ENCODE results near the gene MPV17. TPM values are rescaled to one million over a fixed set of nuclear protein-coding genes. Genes with fewer than 3 reads are reported as not detected.
"Not testable (repeated sequence)": the region's sequence is repeated elsewhere in the genome, so short reads cannot be mapped to it uniquely, and the experiment has no call there.

The MPV17 gene
- total RNA-seq, 1 donor from 2014 or later, result 77.1 TPM

DNA sequence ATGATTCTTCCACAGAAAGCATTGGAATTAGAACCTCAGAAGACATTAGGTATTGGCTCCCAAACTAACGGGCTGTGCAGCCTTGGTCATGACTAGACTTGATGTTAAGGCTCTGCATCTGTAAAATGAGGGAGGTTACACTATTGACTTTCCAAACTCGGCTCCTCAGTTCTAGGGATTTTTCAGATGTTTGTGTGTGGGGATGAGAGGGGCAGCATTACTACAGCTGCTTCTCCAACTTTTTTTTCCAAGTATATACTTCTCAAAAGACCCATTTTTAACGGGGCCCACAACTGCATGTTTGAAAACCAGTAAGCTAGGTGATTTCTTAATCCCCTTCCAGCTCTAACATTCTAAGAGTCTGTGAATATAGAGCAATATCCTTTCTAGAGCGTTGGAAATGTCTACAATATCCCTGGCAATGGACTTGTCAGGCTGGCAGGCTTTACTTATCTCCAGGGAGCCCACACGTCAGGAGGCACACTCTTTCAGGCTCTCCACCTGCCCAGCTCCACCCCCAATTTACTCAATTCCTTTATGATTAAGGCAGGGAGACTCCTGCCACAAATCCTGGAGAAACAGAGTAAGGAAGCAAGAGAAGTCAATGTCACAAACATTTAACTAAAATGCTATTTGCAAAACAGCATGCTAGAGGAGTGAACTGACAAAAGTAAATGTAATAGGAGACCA lies 844 bp upstream of the MPV17 start:
- DNase-seq (ENCODE audit: low spot score), result no peak

DNA sequence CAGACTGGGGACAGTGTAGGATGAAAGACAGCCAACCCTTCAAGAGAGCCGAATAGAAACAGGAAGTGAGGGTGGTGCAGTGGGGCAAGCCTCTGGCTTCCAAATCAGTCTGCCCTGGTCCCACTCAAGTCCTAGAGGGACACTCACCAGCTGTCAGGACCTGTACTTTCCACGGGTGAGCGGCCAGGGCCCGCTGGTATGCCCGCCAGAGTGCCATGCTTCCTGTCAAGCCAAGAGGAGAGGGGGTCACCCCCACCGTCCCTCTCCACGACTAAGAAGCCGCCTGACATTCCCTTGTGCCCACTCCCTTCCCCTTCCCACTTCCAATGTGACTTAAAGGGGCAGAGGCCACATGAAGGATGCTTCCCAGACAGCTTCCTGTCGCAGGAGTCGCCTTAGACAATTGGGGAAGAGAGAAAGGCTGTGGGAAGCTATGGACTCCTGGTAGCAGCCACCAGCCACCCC lies 564 bp downstream of the MPV17 start:
- no peak for DNase-seq (ENCODE audit: low spot score)

DNA sequence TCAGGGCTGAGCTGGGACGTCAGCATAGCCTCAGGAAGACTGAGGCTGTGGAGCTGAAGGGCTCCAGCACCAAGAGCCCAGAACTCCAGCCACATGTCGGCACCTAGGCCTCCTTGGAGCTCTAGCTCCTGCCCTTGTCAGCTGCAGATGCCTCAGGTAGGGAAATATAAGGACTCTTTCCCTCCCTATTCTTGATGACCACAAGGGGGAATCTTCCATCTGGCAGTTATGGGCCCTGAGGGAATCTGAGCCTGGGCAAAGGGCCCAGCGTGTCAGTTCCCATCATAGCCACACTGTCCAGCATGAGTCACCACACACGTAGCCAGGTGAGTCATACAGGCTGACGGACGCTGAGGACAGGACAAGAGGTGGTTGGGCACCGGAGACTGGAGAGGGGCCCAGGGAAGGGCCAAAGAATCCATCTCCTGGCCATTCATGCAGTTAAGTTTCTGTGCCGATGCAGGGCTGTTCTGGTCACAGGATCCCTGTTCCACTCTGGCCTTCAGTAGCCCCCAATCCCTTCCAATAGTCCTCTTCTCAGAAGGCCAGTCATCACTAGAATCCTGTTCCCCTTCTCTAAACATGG lies 1.8 kb downstream of the MPV17 start:
- DNase-seq (ENCODE audit: low spot score), result peak; percentile 62

DNA sequence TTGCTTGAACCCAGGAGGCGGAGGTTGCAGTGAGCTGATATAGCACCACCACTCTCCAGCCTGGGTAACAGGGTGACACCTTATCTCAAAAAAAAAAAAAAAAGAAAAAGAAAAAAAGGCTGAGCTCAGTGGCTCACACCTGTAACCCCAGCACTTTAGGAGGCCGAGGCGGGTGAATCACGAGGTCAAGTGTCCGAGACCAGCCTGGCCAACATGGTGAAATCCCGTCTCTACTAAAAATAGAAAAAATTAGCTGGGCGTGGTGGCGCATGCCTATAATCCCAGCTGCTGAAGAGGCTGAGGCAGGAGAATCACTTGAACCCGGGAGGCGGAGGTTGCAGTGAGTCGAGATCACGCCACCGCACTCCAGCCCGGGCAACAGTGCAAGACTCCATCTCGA lies 3.1 kb downstream of the MPV17 start:
- not testable (repeated sequence) for DNase-seq (ENCODE audit: low spot score)

DNA sequence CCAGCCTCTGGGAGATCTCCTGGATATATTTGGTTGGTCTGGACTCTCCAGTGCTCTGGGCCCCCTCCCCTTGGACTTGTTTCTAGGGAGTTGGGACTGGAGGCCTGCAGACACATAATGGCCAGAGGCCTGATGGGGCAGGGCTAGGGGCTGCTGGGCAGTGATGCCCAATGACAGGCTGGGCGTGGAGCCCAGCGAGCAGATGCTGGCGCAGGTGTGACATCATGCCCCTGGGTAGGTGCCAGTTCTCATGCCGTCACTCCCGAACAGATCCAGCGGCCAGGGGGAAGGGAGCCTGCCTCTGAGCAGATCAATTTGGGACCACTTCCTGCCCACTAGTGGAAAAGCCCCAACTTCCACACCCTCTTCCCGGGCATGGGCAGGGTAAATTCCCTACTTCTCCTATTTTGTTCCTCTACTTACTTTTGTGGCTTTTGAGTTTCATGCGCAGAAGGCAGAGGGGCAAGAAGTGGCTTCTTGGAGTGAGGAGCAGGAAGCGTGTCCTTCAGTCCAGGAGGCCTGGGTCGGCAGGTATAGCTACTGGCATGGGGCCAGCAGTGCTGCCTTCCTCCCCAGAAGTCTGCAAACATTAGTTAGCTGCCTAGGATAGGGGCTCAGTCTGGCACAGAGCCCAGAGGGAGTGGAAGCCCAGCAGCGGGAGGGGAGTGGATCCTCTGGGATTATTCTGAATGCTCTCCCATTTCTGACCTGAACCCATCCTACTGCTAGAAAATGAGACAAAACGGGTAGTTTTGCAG lies 6.1 kb downstream of the MPV17 start:
- no peak for DNase-seq (ENCODE audit: low spot score)

DNA sequence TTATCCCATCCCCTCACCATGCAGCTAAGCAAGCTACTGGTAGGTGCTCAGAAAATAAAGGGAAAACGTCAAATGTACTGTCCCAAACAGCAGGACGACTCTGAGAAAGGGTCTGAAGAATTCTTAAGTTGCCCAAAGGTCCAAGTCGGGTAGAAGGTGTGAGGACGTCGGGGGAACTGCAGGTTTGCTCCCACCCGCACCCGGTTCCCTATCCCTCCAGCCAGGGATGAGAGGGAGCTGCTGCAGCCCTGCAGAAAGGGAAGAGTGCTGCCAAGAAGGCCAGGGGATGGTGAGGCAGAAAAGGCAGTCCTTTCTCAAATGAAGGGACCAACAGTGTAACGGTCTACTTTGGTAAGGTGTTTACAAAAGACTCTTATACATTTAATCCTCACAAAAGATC lies 7.8 kb downstream of the MPV17 start:
- DNase-seq (ENCODE audit: low spot score), result no peak

DNA sequence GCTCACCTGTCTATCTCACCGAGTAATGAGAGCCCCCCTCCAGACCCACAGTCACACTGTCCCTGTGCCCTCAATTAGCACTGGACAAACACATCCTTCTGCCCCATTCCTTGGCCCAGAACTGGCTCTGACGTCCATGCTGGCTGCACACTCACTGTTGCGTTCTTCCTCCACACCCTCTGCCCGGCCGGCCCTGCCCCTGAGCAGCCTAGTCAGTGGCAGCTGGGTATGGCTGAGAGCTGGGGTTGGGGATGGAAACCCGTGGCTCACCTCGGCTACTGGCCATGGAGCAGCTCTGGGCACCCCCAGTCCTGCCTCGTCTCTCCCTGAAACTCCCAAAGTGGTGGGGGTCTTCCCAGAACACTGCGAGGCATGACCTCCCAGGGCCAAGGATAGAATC lies 8.2 kb downstream of the MPV17 start:
- no peak for DNase-seq (ENCODE audit: low spot score)

DNA sequence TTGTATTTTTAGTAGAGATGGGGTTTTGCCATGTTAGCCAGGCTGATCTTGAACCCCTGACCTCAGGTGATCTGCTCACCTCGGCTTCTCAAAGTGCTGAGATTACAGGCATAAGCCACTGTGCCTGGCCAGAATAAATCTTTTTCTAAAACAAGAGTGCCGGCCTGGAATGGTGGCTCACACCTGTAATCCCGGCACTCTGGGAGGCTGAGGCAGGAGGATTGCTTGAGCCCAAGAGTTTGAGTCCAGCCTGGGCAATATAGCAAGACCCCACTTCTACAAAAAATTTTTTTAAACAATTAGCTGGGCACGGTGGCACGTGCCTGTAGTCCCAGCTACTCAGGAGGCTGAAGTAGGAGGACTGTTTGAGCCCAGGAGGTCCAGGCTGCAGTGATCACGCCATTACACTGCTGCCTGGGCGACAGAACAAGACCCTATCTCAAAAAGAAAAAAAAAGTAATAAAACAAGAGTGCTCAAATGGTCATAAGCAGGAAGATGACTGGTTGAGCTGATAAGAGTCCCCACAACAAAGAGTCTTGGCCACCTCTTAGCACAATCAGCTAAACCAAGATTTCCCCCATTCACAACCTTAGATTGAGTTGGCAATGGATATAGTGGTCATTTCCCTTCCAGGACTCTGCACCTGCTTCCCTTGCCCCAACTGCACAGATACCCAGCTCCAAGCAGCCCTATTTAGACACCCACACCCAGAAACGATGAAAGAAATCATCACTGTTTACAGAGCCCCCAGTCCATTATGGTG lies 8.8 kb downstream of the MPV17 start:
- no peak for DNase-seq (ENCODE audit: low spot score)

DNA sequence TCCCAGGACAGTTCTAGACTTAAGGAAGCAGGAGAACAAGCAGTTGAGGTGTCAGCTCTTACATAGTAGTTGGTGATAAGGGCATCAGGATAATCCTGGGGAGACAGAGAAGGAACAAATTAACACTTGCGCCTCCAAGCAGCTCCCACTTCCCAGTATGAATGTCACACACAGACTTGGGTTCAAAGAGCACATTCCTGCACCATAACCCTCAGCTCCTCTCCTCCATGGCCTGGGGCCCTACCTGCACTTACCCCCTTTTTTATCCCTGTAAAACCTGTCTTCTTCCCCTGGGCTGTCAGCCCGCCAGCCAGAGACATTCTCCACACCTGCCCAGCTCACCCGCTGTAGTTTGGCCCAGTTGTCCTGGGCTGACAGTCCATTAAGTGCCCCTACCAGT lies 10.7 kb downstream of the MPV17 start:
- no peak for DNase-seq (ENCODE audit: low spot score)

DNA sequence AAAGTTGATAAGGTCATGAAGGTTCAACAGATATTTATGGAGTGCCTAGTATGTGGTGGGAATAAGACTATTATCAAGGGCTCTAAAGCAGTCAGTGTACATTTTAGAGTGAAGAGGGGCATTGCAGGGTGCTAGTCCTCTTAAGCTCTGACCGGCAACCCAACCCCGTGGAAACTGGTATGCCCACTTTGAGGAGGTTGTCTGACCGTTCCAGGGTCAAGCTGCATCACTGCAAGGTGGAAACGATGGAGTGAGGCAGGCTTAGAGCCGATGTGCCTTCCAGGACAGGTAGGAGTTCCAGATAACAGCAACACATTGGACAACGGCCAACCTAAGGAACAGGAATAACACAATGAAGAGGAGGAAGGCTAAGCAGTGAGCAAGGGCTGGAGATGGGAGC lies 13.2 kb downstream of the MPV17 start:
- no peak for DNase-seq (ENCODE audit: low spot score)

DNA sequence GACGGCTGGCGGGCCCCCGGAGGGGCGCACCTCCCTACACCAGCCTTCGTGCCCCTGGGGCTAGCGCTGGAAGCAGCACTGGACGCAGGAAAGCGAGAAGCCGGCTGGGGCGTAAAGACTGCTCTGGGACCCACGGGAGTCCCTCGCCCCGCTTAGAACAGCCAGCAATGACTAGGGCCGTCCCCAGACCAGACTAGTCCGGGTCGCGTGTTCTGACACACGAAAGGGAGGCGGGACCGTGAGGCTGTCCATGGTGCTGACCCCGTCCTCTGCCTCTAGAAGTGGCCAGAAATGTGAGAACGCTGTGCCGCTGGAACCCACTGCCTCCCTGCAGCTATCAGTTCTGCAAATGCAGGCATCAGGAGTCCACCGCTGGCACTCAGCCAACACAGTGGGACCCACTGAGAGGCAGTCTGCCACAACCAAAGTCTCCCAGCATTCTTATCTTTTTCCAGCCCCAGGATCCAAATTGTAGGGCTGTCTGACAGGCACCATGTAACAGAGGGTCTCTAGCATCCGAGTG lies 14.5 kb downstream of the MPV17 start, which contains the start of gene UCN:
UCN (minus strand) TSS at position 87 of the 523 bp plus-strand sequence. CDS start 550 bp downstream, outside the sequence.
- no peak for DNase-seq (ENCODE audit: low spot score)

DNA sequence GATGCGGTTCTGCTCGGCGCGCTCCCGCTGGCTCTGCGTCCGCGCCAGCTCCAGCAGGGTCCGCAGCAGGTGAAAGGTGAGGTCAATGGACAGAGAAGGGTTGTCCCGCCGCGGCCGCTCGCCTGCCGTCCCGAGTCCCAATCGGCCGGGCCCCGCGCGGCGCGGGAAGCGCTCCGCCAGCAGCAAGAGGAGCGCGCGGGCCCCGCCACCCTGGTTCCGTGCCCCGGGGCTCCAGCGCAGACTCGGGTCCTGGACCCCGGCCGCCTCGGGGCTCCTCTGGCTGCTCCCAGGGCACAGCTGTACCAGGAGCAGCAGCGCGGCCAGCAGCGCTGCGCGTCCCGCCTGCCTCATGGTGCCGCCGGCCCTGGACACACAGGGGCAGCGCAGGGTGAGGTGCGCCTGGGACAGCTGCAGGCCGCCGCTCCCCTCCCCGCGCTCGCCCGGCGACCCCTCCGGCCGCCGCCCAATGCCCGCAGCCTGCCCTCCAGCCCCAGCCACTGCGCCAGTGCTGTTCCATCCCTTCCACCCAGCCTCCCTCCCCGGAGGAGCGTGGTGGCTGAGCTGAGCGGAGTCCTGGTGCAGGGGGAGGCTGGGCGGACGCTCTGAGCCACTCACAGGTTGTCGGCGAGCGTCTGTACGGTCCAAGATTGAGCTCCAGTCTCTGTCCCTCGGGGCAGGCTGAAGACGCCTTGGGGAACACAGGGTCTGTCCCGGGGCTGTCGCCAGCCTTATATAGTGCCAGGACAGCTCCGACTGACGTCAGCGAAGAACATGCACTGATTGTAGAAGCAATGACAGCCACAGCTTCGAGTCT lies 15.1 kb downstream of the MPV17 start:
- DNase-seq (ENCODE audit: low spot score), result no peak

DNA sequence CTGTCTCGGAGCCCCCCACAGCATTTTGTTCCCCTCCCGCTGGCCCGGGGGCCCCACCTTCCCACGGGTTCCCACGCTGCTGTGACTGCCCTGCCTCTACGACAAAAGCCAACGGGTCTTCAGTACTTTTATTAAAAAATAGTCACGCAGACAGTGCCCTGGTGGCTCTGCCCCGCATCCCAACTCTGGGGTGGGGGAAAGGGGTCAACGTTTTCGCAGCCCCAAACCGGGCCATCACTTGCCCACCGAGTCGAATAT lies 15.7 kb downstream of the MPV17 start:
- DNase-seq (ENCODE audit: low spot score), result no peak

DNA sequence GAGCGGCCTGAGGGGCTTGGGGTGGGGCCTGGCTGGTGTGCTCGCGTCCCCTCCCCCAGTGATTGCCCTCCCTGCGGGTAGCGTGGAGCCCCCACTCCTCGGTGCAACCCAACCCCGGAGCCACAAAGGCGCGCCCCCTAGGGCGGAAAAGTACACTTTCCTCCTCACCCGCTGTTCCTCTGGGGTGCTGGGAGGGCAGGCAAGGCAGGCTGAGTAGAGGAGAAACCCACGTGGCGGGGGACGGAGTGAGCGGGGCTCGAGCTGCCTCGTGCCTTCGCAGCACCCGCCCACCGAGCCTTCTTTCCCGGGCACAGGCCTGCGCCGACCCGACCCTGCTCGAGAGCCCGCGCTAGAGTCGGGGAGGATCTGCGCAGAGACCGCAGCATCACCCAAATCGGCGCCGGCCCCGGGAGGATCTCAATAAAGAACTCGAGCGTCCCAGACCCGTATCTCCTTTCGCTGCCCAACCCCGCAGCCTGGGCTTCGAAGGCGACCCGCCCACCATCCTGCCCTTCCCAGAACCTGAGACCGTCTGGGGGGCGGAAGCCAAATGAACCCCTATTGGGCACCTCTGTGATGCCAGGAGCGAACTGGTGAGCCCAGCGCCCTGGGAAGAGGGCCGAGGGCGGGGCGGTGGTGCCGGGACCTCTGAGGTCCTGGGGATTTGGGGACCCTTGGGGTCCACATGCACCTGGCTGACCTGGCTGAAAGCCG lies 16.2 kb downstream of the MPV17 start:
- DNase-seq (ENCODE audit: low spot score), result no peak

DNA sequence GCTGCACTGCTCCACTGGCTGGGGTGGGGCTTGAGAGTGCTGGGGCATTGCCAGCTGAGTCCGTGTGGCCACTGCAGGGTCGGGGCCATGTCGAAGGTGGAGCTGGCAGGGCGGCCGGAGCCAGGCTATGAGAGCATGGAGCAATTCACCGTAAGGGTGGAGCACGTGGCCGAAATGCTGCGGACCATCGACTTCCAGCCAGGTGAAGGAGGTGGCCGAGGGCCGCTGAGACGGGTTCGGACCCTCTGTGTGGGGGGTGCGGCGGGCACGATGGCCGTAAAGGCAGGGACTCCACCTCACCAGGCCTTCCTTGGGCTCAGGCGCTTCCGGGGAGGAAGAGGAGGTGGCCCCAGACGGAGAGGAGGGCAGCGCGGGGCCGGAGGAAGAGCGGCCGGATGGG lies 16.8 kb downstream of the MPV17 start:
- no peak for DNase-seq (ENCODE audit: low spot score)

DNA sequence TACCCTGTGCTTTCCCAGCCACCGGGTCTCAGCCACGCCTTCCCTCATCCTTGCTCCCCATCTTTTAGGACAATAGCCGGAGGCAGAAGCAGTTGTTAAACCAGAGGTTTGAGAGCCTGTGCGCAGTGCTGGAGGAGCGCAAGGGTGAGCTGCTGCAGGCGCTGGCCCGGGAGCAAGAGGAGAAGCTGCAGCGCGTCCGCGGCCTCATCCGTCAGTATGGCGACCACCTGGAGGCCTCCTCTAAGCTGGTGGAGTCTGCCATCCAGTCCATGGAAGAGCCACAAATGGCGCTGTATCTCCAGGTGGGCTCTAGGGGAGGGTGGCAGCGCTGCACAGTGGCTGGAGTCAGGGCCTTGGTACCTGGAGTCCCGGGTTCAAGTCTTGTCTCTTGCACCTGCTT lies 17.4 kb downstream of the MPV17 start:
- DNase-seq (ENCODE audit: low spot score), result no peak

DNA sequence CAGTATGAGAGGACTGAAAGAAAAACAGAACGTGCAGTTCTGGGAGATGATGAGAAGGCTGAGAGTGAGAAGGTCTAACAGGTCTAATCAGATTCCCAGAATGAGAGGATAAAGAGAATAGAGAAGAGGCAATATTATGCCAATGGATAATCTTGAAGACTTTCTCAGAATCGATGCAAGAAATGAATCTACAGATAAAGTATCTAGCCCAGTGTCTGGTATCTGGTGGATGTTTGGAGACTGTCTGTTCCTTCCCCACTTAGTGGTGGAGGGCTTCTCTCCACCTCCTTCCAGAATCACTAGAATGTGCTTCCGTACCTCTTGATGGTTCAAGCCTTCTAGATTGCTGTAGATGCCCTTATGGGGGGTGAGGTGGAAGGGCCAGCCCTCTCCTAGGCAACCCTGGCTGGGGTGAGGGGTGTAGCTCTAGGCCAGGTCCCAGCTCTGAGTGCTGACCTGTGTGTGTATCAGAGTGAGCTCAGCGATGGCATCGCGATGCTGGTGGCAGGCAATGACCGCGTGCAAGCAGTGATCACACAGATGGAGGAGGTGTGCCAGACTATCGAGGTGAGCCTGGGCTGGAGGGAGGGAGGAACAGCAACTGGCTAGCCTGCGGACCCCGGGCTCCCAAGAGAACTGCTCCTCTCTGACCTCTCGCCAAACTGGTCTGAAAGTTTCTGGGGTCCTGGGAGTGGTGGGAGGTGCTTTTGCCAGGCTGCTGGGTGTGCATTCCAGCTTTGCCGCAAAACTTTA lies 18.2 kb downstream of the MPV17 start:
- DNase-seq (ENCODE audit: low spot score), result no peak

DNA sequence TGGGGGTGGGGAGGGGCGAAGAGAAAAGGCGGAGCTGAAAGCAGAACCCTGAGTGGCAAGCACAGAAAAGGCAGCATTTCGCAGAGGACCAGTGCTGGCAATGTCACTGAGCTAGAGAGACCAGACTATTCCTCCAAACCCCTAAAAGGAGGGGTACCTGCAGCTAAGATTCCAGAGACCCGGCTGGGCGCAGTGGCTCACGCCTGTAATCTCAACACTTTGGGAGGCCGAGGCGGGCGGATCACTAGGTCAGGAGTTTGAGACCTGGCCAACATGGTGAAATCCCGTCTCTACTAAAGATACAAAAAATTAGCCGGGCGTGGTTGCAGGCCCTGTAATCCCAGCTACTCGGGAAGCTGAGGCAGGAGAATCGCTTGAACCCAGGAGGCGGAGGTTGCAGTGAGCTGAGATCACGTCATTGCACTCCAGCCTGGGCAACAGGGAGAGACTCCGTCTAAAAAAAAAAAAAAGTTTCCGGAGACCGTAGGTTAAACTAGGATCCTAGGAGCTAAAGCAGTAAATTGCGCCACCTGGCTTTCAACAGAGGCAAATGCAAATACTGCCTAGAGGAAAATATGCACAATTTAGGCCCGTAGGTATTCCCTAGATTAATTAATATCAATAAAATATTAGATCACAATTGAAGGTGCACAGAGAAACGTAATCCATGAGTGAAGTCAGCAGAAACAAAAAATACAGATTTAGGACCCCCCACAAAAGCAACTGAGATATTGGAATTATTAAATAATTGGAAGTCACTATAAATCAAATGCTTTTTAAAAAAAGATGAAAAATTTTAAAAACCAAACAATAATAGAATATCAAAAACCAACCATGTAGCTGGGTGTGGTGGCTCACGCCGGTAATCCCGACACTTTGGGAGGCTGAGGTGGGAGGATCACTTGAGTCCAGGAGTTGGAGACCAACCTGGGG lies 19.5 kb downstream of the MPV17 start:
- no peak for DNase-seq (ENCODE audit: low spot score)

DNA sequence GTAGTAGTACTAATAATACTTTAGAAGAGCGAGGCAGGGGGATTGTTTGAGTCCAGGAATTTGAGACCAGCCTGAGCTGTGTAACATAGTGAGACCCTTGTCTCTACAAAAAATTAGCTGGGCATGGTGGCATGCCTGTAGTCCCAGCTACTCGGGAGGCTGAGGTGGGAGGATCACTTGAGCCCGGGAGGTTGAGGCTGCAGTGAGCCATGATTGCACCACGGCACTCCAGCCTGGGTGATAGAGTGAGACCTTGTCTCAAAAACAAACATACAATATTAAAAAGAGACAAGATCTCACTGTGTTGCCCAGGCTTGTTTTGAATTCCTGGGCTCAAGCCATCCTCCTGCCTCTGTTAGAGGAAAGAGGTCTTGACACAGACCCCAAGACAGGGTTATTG lies 22.3 kb downstream of the MPV17 start:
- DNase-seq (ENCODE audit: low spot score), result not testable (repeated sequence)
